Measurements from ENCODE around the gene ZNF219. TPM values are rescaled to one million over a fixed set of nuclear protein-coding genes. Genes with fewer than 3 reads are reported as not detected.

The ZNF219 gene
- total RNA-seq, result 1 to 10 TPM; 5.5 to 7.0 (median 6.5) TPM

GRCh38 chr14:21098076-21098891 is at the start of gene ZNF219:
Gene ZNF219 (minus strand): TSS chr14:21098655. CDS start chr14:21093591, 5,064 bp downstream.
- peak; percentile 60 to 62 for ATAC-seq
- peaks cover 3% of the 10 kb centered on the region for H3K27me3 Mint-ChIP-seq (ENCODE audit: low read depth)
- no peaks in the 10 kb centered on the region for H3K9me3 Mint-ChIP-seq
- H3K4me1 Mint-ChIP-seq (ENCODE audit: low read depth), result peaks cover 28% of the 10 kb centered on the region
- peak; percentile 17 for DNase-seq
- peak within 1 kb of the TSS; percentile 85 for H3K4me3 Mint-ChIP-seq
- H3K36me3 Mint-ChIP-seq (ENCODE audit: insufficient read depth), result no peaks in the 10 kb centered on the region

DNA sequence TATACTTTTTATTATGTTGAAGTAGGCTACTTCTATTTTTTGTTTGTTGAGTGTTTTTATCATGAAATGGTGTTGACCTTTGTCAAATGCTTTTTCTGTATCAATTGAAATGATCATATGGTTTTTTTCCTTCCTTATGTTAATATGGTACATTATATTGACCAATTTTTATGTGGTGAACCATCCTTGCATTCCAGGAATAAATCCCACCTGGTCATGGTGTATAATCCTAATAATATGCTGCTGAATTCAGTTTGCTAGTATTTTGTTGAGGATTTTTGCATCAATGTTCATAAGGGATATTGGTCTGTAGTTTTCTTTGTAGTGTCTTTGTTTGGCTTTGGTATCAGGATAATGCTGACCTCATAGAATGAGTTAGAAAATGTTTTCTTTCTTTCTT is 47.0 kb upstream of the ZNF219 start:
- H3K4me1 Mint-ChIP-seq (ENCODE audit: low read depth), result no peaks in the 10 kb centered on the region
- peaks cover 12% of the 10 kb centered on the region for H3K27me3 Mint-ChIP-seq (ENCODE audit: low read depth)
- DNase-seq (no peak), ATAC-seq (no peak)
- peaks cover 15% of the 10 kb centered on the region for H3K9me3 Mint-ChIP-seq
- H3K36me3 Mint-ChIP-seq (ENCODE audit: insufficient read depth), result no peaks in the 10 kb centered on the region
- H3K4me3 Mint-ChIP-seq, result no peak overlapping the region

DNA sequence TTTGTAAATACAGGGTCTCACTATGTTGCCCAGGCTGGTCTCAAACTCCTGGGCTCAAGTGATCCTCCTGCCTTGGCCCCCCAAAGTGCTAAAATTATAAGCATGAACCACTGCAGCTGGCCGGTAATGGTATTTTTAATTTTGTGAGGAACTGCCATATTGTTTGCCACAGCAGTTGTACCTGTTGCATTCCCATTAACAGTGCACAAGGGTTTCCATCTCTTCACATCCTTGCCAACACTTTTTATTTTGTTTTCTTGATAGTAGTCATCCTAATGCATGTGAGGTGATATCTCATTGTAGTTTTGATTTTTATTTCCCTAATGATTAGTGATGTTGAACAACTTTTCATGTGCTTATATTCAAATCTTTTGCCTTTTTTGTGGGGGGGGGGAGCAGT is 43.9 kb upstream of the ZNF219 start:
- DNase-seq (no peak), ATAC-seq (no peak)
- peaks cover 15% of the 10 kb centered on the region for H3K9me3 Mint-ChIP-seq
- H3K27me3 Mint-ChIP-seq (ENCODE audit: low read depth), result peaks cover 12% of the 10 kb centered on the region
- H3K4me1 Mint-ChIP-seq (ENCODE audit: low read depth), result no peaks in the 10 kb centered on the region
- no peaks in the 10 kb centered on the region for H3K36me3 Mint-ChIP-seq (ENCODE audit: insufficient read depth)
- no peak overlapping the region for H3K4me3 Mint-ChIP-seq

DNA sequence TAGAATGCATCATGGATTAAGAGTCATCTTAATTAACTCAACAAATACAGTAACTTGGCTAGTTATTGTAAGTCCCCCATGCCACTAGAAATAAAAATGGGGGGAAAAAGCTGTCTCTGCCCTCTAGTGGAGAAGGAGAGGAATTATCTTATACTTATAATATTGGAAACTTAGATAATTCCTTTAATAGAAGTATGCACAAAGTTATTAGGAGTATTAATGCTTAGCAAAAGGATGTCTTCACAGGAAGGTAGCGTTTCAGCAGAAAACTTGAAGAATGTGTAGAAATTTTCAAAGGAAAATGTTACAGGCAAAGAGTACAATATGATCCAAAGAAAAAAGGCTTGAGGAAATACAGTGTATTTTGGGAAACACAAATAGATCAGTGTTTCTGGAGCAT is 37.6 kb upstream of the ZNF219 start:
- no peaks in the 10 kb centered on the region for H3K27me3 Mint-ChIP-seq (ENCODE audit: low read depth)
- H3K4me1 Mint-ChIP-seq (ENCODE audit: low read depth), result no peaks in the 10 kb centered on the region
- no peak for ATAC-seq
- DNase-seq, result no peak
- no peak overlapping the region for H3K4me3 Mint-ChIP-seq
- H3K36me3 Mint-ChIP-seq (ENCODE audit: insufficient read depth), result no peaks in the 10 kb centered on the region
- H3K9me3 Mint-ChIP-seq, result no peaks in the 10 kb centered on the region

- Mint-ChIP-seq H3K4me3 (no peak overlapping the region), H3K4me1 (ENCODE audit: low read depth) (no peaks in the 10 kb centered on the region), H3K36me3 (ENCODE audit: insufficient read depth) (no peaks in the 10 kb centered on the region), H3K9me3 (no peaks in the 10 kb centered on the region), H3K27me3 (ENCODE audit: low read depth) (no peaks in the 10 kb centered on the region)
- DNase-seq, result no peak
- ATAC-seq, result no peak
Observed at GRCh38 chr14:21133901-21134300, 35.4 kb upstream of the ZNF219 start.

GRCh38 chr14:21123429-21123828 is 25.0 kb upstream of the ZNF219 start:
- ATAC-seq (no peak), DNase-seq (no peak)
- H3K9me3 Mint-ChIP-seq, result peaks cover 5% of the 10 kb centered on the region
- H3K27me3 Mint-ChIP-seq (ENCODE audit: low read depth), result peaks cover 42% of the 10 kb centered on the region
- no peak overlapping the region for H3K4me3 Mint-ChIP-seq
- H3K4me1 Mint-ChIP-seq (ENCODE audit: low read depth), result no peaks in the 10 kb centered on the region
- H3K36me3 Mint-ChIP-seq (ENCODE audit: insufficient read depth), result peaks cover 3% of the 10 kb centered on the region

GRCh38 chr14:21121122-21121521 is 22.7 kb upstream of the ZNF219 start:
- H3K4me3 Mint-ChIP-seq, result no peak overlapping the region
- H3K9me3 Mint-ChIP-seq, result peaks cover 5% of the 10 kb centered on the region
- H3K4me1 Mint-ChIP-seq (ENCODE audit: low read depth), result no peaks in the 10 kb centered on the region
- ATAC-seq (no peak), DNase-seq (no peak)
- peaks cover 3% of the 10 kb centered on the region for H3K36me3 Mint-ChIP-seq (ENCODE audit: insufficient read depth)
- H3K27me3 Mint-ChIP-seq (ENCODE audit: low read depth), result peaks cover 35% of the 10 kb centered on the region

DNA sequence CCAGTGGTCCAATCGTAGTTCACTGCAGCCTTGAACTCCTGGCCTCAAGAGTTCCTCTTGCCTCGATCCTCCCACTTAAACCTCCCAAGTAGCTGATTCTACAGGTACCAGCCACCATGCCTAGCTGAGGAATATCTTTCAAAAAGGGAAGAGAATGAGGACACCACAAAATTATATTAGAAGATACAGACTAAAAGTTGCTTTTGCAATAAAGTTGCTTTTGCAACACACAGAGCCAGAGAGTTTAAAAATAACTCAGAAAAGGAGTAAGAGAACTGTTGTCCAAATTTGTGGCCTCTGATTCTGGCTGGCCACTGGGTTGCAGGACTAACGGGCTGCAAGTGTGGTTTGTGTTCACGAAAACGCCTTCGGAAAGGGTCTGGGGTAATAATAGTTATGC is 22.2 kb upstream of the ZNF219 start:
- H3K9me3 Mint-ChIP-seq, result peaks cover 5% of the 10 kb centered on the region

DNA sequence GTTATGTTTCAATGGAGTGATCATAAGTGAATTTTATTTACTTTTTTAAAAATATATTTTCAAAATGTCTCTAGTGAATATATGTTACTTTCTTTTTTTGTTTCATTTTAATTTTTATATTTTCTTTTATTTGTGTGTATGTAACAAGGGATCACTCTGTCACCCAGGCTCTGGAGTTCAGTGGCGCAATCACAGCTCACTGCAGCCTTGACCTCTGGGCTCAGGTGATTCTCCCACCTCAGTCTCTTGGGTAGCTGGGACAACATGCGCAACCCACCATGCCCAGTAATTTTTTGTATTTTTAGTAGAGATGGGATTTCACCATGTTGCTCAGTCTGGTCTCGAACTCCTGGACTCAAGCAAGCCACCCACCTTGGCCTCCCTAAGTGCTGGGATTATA is 20.5 kb upstream of the ZNF219 start:
- no peak for ATAC-seq
- H3K4me1 Mint-ChIP-seq (ENCODE audit: low read depth), result no peaks in the 10 kb centered on the region
- no peaks in the 10 kb centered on the region for H3K9me3 Mint-ChIP-seq
- peaks cover 30% of the 10 kb centered on the region for H3K27me3 Mint-ChIP-seq (ENCODE audit: low read depth)
- H3K4me3 Mint-ChIP-seq, result no peak overlapping the region
- peaks cover 2% of the 10 kb centered on the region for H3K36me3 Mint-ChIP-seq (ENCODE audit: insufficient read depth)
- no peak for DNase-seq

More for the DNA sequence above, 22.2 kb upstream of the ZNF219 start:
- Mint-ChIP-seq H3K4me3 (no peak overlapping the region), H3K36me3 (ENCODE audit: insufficient read depth) (peaks cover 2% of the 10 kb centered on the region), H3K27me3 (ENCODE audit: low read depth) (peaks cover 33% of the 10 kb centered on the region), H3K4me1 (ENCODE audit: low read depth) (no peaks in the 10 kb centered on the region)
- no peak for ATAC-seq
- no peak for DNase-seq

GRCh38 chr14:21113369-21113768 is 14.9 kb upstream of the ZNF219 start:
- Mint-ChIP-seq H3K9me3 (no peaks in the 10 kb centered on the region), H3K4me3 (no peak overlapping the region), H3K4me1 (ENCODE audit: low read depth) (no peaks in the 10 kb centered on the region), H3K27me3 (ENCODE audit: low read depth) (no peaks in the 10 kb centered on the region), H3K36me3 (ENCODE audit: insufficient read depth) (no peaks in the 10 kb centered on the region)
- DNase-seq (no peak), ATAC-seq (no peak)

DNA sequence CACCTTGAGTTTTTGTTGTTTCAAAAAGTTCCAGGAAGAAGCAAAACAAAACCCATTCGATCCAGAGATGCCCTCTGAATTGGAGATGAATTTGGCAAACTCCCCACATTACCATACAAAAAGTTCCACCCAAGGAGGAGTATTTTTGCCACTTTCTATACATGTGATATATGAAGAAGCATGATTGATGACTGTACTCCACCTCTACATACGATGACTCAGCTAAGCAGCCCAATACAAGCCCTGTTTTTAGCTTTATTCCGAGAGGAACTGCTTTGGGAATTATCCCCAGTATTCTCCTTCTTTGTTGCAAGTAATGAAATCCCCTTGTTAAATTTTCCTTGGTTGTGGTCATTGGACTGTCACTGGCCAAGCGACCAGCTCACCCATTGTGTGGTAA is 13.8 kb upstream of the ZNF219 start:
- no peak overlapping the region for H3K4me3 Mint-ChIP-seq
- no peak for ATAC-seq
- H3K9me3 Mint-ChIP-seq, result no peaks in the 10 kb centered on the region
- DNase-seq, result no peak
- no peaks in the 10 kb centered on the region for H3K27me3 Mint-ChIP-seq (ENCODE audit: low read depth)
- no peaks in the 10 kb centered on the region for H3K4me1 Mint-ChIP-seq (ENCODE audit: low read depth)
- H3K36me3 Mint-ChIP-seq (ENCODE audit: insufficient read depth), result no peaks in the 10 kb centered on the region

DNA sequence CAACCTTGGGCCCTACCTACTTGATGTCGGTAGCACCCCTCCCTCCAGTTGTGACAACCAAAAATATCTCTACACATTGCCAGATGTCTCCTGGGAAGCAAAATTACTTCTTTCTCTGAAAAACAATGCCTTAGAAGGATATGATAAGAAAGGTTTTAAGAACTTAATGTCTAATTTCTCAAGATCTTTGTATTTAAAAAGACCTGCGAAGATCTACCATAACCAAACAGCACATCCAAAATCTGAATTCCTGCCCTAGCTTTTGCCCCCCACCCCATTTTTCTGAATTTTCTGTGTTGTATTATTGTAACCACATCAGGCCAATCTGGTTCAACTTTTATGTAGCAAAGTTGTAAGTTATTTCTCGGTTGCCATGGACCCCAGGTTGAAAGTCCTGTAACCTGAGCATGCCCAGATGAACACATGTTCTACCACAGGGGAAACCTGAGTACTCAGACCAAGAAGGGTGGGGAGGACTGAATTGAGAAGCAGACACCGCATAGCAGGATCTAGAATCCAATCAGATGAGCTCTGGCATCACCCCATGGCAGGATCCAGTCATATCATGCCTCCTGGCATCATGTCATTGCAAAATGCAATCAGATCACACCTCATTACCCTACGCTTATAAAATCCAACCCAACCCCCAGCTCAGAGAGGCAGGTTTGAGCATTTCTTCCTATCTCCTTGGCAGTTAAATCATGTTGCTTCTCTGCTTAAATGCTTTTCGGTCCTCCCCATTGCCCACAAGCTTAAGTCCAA is 11.1 kb upstream of the ZNF219 start:
- DNase-seq, result no peak
- Mint-ChIP-seq H3K4me1 (ENCODE audit: low read depth) (peaks cover 9% of the 10 kb centered on the region), H3K27me3 (ENCODE audit: low read depth) (no peaks in the 10 kb centered on the region), H3K4me3 (no peak overlapping the region), H3K36me3 (ENCODE audit: insufficient read depth) (no peaks in the 10 kb centered on the region), H3K9me3 (no peaks in the 10 kb centered on the region)
- peak; percentile 72 to 82 for ATAC-seq

- H3K4me3 Mint-ChIP-seq, result no peak overlapping the region
- no peak for DNase-seq
- no peaks in the 10 kb centered on the region for H3K9me3 Mint-ChIP-seq
Observed at GRCh38 chr14:21108791-21109190, 10.3 kb upstream of the ZNF219 start.

GRCh38 chr14:21107283-21107800 is 8.9 kb upstream of the ZNF219 start:
- Mint-ChIP-seq H3K4me3 (no peak overlapping the region), H3K27me3 (ENCODE audit: low read depth) (no peaks in the 10 kb centered on the region), H3K4me1 (ENCODE audit: low read depth) (peaks cover 20% of the 10 kb centered on the region), H3K36me3 (ENCODE audit: insufficient read depth) (no peaks in the 10 kb centered on the region), H3K9me3 (no peaks in the 10 kb centered on the region)
- no peak for DNase-seq
- ATAC-seq, result no peak

More at GRCh38 chr14:21108791-21109190, 10.3 kb upstream of the ZNF219 start:
- Mint-ChIP-seq H3K36me3 (ENCODE audit: insufficient read depth) (no peaks in the 10 kb centered on the region), H3K27me3 (ENCODE audit: low read depth) (no peaks in the 10 kb centered on the region), H3K4me1 (ENCODE audit: low read depth) (peaks cover 11% of the 10 kb centered on the region)
- no peak for ATAC-seq
